ENCODE measurements around the gene MCTP2.

MCTP2 gene

DNA sequence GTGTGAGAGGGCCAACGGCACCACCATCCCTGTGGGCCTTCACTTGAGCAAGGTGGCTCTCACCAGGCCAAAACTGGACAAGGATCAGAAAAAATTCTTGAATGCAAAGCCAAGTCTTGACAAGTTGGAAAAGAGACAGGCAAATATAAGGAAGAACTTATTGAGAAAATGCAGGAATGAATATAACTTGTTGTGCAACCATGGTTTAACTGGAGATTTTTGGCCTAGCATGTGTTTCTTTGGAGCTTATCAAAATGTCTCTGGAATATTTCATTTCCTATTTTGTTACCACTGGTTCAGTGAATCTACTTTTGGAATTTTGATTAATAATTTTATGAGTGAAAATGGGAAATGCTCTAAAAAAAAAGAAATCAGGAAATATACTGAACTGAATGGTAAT is 42.5 kb downstream of the MCTP2 start:
- H3K27ac ChIP-seq = no peak overlapping the region
- TF ChIP-seq ZFX (IDR thresholded peaks at IDR 0.05; ENCODE audit: borderline replicate concordance) = no peak
- TF ChIP-seq, protein P1, sequence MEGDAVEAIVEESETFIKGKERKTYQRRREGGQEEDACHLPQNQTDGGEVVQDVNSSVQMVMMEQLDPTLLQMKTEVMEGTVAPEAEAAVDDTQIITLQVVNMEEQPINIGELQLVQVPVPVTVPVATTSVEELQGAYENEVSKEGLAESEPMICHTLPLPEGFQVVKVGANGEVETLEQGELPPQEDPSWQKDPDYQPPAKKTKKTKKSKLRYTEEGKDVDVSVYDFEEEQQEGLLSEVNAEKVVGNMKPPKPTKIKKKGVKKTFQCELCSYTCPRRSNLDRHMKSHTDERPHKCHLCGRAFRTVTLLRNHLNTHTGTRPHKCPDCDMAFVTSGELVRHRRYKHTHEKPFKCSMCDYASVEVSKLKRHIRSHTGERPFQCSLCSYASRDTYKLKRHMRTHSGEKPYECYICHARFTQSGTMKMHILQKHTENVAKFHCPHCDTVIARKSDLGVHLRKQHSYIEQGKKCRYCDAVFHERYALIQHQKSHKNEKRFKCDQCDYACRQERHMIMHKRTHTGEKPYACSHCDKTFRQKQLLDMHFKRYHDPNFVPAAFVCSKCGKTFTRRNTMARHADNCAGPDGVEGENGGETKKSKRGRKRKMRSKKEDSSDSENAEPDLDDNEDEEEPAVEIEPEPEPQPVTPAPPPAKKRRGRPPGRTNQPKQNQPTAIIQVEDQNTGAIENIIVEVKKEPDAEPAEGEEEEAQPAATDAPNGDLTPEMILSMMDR (IDR thresholded peaks at IDR 0.05) = no peak

- H3K27ac ChIP-seq = no peak overlapping the region
These were observed 43.4 kb downstream of the MCTP2 start for GRCh38 chr15:94274745-94275144.

DNA sequence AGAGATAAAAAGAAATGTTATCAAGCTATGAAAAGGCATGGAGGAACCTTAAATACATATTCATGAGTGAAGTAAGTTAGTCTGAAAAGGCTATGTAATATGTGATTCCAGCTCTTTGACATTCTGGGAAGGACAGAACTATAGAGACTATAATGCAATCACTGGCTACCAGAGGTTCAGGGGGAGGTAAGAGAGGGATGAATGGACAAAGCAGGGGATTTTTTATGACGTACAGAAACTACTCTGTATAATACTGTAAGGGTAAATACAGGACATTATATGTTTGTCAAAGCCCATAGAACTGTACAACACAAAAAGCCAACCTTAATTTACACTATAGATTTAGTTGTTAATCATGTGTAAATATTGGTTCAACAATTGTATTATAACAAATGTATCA is 46.1 kb downstream of the MCTP2 start:
- H3K27ac ChIP-seq = no peak overlapping the region
- TF ChIP-seq ZFX (IDR thresholded peaks at IDR 0.05; ENCODE audit: borderline replicate concordance) = no peak
- TF ChIP-seq, protein P1 (IDR thresholded peaks at IDR 0.05) = no peak

More at GRCh38 chr15:94274745-94275144, 43.4 kb downstream of the MCTP2 start:
- TF ChIP-seq, protein P1 (IDR thresholded peaks at IDR 0.05) = no peak
- TF ChIP-seq ZFX (IDR thresholded peaks at IDR 0.05; ENCODE audit: borderline replicate concordance) = no peak

DNA sequence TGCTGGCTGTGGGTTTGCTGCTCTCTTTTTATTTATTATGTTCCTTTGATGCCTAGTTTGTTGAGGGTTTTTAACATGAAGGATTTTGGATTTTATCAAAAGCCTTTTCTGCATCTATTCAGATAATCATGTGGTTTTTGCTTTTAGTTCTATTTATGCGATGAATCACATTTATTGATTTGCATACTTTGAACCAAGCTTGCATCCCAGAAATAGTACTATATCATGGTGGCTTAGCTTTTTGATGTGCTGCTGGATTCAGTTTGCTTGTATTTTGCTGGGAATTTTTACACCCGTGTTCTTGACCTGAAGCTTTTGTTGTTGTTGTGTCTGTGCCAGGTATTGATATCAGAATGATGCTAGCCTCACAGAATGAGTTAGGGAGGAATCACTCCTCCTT is 48.4 kb downstream of the MCTP2 start:
- TF ChIP-seq ZFX (IDR thresholded peaks at IDR 0.05; ENCODE audit: borderline replicate concordance) = no peak
- TF ChIP-seq, protein P1 (IDR thresholded peaks at IDR 0.05) = no peak
- H3K27ac ChIP-seq = no peak overlapping the region

GRCh38 chr15:94280301-94280700 is 48.9 kb downstream of the MCTP2 start:
- TF ChIP-seq, protein P1 (IDR thresholded peaks at IDR 0.05) = no peak
- TF ChIP-seq ZFX (IDR thresholded peaks at IDR 0.05; ENCODE audit: borderline replicate concordance) = no peak
- no peak overlapping the region for H3K27ac ChIP-seq

GRCh38 chr15:94282269-94283250 is 51.2 kb downstream of the MCTP2 start:
- TF ChIP-seq ZFX (IDR thresholded peaks at IDR 0.05; ENCODE audit: borderline replicate concordance) = no peak
- TF ChIP-seq, protein P1 (IDR thresholded peaks at IDR 0.05) = no peak
- no peak overlapping the region for H3K27ac ChIP-seq

DNA sequence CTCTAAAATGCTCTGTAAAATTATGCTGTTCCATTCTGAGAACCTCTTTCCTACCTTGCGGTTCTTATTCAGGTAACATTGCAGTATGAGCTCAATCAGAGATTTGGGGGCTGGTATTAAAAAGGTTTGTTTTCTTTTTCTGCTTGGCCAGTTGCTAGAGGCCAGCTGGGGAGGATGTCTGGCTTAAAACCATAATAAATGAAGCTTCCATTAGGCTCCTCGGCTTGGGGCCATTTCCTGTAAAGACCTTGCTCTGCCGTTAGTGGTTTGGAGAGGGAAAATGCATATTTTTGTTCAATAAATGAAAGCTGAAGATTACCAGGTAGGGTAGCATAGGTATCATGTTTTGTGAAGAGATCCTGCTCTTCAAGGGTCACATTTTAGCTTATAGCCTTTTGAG is 55.2 kb downstream of the MCTP2 start:
- H3K27ac ChIP-seq = no peak overlapping the region
- TF ChIP-seq ZFX (IDR thresholded peaks at IDR 0.05; ENCODE audit: borderline replicate concordance) = no peak
- TF ChIP-seq, protein P1 (IDR thresholded peaks at IDR 0.05) = no peak
